ENCODE measurements around the gene SPTBN4.
A peak's percentile ranks its signal among the peaks of the same experiment; 100 is the strongest.

SPTBN4 gene

DNA sequence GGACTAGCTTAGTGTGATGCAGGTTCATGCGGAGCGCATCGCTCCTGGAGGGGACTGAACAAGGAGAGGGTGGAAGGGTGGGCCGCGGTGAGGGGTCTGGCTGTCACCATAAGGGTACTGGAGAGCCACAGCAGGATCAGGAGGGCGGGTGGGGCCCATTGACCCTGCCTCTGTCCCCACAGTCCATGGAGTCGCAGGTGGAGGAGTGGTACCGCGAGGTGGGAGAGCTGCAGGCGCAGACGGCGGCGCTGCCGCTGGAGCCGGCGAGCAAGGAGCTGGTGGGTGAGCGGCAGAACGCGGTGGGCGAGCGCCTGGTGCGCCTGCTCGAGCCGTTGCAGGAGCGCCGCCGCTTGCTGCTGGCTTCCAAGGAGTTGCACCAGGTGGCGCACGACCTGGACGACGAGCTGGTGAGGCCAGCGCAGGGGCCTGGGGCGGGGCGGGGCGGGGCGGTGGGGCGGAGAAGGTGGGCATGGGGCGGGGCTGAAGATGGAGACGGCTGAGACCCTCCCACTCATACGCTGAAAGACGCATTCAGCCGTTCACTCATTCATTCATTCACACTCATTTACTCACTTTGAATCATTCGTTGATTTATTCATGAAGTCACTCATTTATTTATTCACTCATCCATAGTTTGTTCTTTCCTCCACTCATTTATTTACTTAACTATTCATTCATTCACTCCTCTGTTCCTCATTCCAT is 82.4 kb downstream of the SPTBN4 start:
- Histone ChIP-seq H3K27ac (ENCODE audit: low read depth, low read length, poor library complexity, severe bottlenecking) (no peak overlapping the region), H3K9me3 (ENCODE audit: low read length) (no peaks in the 10 kb centered on the region), H3K27me3 (ENCODE audit: insufficient read depth, low read length) (no peaks in the 10 kb centered on the region), H3K9ac (ENCODE audit: low read length) (no peak overlapping the region), H3K9me2 (ENCODE audit: low read depth, low read length) (no peaks in the 10 kb centered on the region), H2AFZ (ENCODE audit: low read length) (no peak overlapping the region), H3K4me2 (ENCODE audit: low read length) (peak overlapping the region; percentile 13; the same call in 1 of the 2 replicates), H3K4me3 (ENCODE audit: low read depth, low read length, poor library complexity, severe bottlenecking) (no peak overlapping the region), H3K36me3 (ENCODE audit: insufficient read depth, low read length) (no peaks in the 10 kb centered on the region), H3K79me2 (ENCODE audit: insufficient read depth, low read length) (no peaks in the 10 kb centered on the region), H3K4me1 (ENCODE audit: insufficient read depth, low read length, severe bottlenecking) (peaks cover 3% of the 10 kb centered on the region), H4K20me1 (ENCODE audit: insufficient read depth, low read length) (no peaks in the 10 kb centered on the region), H3F3A (ENCODE audit: insufficient read depth, low read length) (no peaks in the 10 kb centered on the region)
- TF ChIP-seq, protein P1, sequence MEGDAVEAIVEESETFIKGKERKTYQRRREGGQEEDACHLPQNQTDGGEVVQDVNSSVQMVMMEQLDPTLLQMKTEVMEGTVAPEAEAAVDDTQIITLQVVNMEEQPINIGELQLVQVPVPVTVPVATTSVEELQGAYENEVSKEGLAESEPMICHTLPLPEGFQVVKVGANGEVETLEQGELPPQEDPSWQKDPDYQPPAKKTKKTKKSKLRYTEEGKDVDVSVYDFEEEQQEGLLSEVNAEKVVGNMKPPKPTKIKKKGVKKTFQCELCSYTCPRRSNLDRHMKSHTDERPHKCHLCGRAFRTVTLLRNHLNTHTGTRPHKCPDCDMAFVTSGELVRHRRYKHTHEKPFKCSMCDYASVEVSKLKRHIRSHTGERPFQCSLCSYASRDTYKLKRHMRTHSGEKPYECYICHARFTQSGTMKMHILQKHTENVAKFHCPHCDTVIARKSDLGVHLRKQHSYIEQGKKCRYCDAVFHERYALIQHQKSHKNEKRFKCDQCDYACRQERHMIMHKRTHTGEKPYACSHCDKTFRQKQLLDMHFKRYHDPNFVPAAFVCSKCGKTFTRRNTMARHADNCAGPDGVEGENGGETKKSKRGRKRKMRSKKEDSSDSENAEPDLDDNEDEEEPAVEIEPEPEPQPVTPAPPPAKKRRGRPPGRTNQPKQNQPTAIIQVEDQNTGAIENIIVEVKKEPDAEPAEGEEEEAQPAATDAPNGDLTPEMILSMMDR (IDR thresholded peaks at IDR 0.05; ENCODE audit: low read length): peak; percentile 56
- no peak for TF ChIP-seq EZH2 (IDR thresholded peaks at IDR 0.05; ENCODE audit: borderline replicate concordance, low read length)

DNA sequence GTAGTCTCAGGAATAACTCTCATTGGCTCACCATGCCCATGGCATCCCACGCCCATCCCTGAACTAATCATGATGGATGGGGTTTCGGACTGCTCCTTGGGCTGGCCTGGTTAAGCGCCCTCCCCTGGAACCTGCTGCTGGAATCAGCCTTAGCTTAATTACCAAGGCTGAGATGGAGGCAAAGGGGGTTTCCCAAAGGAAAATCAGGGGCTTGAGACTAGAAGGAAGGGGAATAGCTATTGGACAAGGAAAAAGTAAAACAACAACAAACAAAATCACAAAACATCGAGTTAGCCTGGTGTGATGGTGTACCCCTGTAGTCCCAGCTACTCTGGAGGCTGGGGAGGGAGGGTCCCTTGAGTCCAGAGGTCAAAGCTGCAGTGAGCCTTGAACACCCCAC is 84.2 kb downstream of the SPTBN4 start:
- Histone ChIP-seq H3K9me3 (ENCODE audit: low read length) (no peaks in the 10 kb centered on the region), H3K27me3 (ENCODE audit: insufficient read depth, low read length) (0 out of 2 replicates have a peak, but pooled peaks cover 4% of the 10 kb centered on the region), H3K4me2 (ENCODE audit: low read length) (no peak overlapping the region), H3K4me1 (ENCODE audit: insufficient read depth, low read length, severe bottlenecking) (peaks cover 3% of the 10 kb centered on the region), H4K20me1 (ENCODE audit: insufficient read depth, low read length) (no peaks in the 10 kb centered on the region), H3K27ac (ENCODE audit: low read depth, low read length, poor library complexity, severe bottlenecking) (no peak overlapping the region), H3K4me3 (ENCODE audit: low read depth, low read length, poor library complexity, severe bottlenecking) (no peak overlapping the region), H3F3A (ENCODE audit: insufficient read depth, low read length) (no peaks in the 10 kb centered on the region), H2AFZ (ENCODE audit: low read length) (no peak overlapping the region), H3K9me2 (ENCODE audit: low read depth, low read length) (no peaks in the 10 kb centered on the region), H3K36me3 (ENCODE audit: insufficient read depth, low read length) (no peaks in the 10 kb centered on the region), H3K9ac (ENCODE audit: low read length) (no peak overlapping the region), H3K79me2 (ENCODE audit: insufficient read depth, low read length) (no peaks in the 10 kb centered on the region)
- no peak for TF ChIP-seq EZH2 (IDR thresholded peaks at IDR 0.05; ENCODE audit: borderline replicate concordance, low read length)
- TF ChIP-seq, protein P1 (IDR thresholded peaks at IDR 0.05; ENCODE audit: low read length): no peak

DNA sequence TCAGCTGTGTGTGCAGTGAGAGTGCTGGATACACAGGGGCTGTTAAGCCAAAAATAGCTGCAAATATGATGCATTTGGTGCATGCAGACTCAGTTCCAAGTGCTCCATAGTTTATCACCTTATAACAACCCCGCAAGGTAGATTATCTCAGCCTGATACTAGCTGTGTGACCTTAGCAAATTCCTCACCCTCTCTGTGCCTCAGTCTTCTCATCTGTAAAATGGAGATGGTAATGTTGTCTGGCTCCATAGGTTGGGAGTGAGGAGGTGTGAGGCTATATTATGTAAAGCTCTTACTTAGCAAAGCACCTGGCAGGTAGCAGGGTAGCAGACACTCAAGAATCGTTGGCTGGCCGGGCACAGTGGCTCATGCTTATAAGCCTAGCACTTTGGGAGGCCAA is 86.0 kb downstream of the SPTBN4 start:
- Histone ChIP-seq H3K4me1 (ENCODE audit: insufficient read depth, low read length, severe bottlenecking) (peaks cover 3% of the 10 kb centered on the region), H2AFZ (ENCODE audit: low read length) (no peak overlapping the region), H3K36me3 (ENCODE audit: insufficient read depth, low read length) (no peaks in the 10 kb centered on the region), H3F3A (ENCODE audit: insufficient read depth, low read length) (no peaks in the 10 kb centered on the region), H3K4me2 (ENCODE audit: low read length) (no peak overlapping the region), H4K20me1 (ENCODE audit: insufficient read depth, low read length) (no peaks in the 10 kb centered on the region), H3K27ac (ENCODE audit: low read depth, low read length, poor library complexity, severe bottlenecking) (no peak overlapping the region), H3K79me2 (ENCODE audit: insufficient read depth, low read length) (no peaks in the 10 kb centered on the region), H3K27me3 (ENCODE audit: insufficient read depth, low read length) (0 out of 2 replicates have a peak, but pooled peaks cover 4% of the 10 kb centered on the region), H3K9me3 (ENCODE audit: low read length) (no peaks in the 10 kb centered on the region), H3K4me3 (ENCODE audit: low read depth, low read length, poor library complexity, severe bottlenecking) (no peak overlapping the region), H3K9ac (ENCODE audit: low read length) (no peak overlapping the region), H3K9me2 (ENCODE audit: low read depth, low read length) (no peaks in the 10 kb centered on the region)
- no peak for TF ChIP-seq EZH2 (IDR thresholded peaks at IDR 0.05; ENCODE audit: borderline replicate concordance, low read length)
- TF ChIP-seq, protein P1 (IDR thresholded peaks at IDR 0.05; ENCODE audit: low read length): no peak

All from OCI-LY1 (cell line).